Stimulated activated CD4-positive, alpha-beta T cell treated with anti-CD3 and anti-CD28 coated beads, TNF-alpha, amount 100 ng/mL, for 24 hours (primary cell): ENCODE data around the gene OR5M3.

Experiments
- DNase-seq, 3 experiments: peaks; one replicate each; pipeline ENCODE4 v3.0.0-alpha.2; 2020; ENCODE audit warnings: low read depth in 3 of 3

OR5M3 gene

GRCh38 chr11:56473252-56473651, at the start of gene OR5M3:
Gene OR5M3 (minus strand): TSS chr11:56473352. CDS start chr11:56470497, 2,855 bp downstream.
- DNase-seq, result no peak

GRCh38 chr11:56522008-56522407, 48.9 kb upstream of the OR5M3 start:
- no peak for DNase-seq

DNA sequence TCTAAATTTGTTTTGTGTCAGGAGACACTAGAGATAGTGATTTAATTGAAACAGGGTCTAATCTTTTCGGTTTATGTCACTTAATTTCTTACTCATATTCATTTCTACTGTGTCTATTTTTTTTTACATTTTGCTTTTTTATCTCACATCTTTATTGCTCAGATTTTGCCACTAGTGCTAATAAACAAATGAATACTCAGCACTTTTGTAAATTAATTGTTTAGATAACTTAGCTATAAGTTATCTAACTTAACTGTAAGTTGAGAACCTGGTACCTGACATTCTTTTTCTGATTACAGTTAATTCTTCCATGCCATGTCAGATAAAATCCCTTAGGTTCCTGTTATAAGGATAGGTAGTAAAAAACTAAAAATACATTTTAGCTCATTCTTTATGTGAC, 40.1 kb upstream of the OR5M3 start:
- no peak for DNase-seq

- no peak for DNase-seq
Observed at GRCh38 chr11:56509439-56509838, 36.3 kb upstream of the OR5M3 start.

GRCh38 chr11:56497010-56497409, 23.9 kb upstream of the OR5M3 start:
- no peak for DNase-seq

GRCh38 chr11:56495117-56495516, 22.0 kb upstream of the OR5M3 start:
- no peak for DNase-seq

DNA sequence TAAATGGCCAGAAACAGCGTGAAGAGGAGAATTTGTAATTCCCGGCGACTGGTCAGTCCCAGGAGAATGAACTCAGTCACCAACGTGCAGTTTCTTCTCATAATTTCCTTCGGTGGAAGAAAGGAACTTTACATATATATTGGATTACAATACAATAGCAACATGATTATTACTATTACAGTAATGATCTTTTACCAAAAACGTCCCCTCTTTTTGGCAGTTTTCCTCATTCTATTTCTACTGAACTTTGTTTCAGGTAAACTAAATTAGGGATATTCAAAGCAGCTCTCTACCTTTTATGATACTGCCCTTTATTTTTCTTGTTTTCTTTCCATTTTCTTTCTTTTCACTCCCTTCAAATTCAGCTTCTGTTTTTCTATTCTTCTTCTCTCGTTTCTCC, 18.1 kb upstream of the OR5M3 start, which contains the start of gene OR5M8:
Gene OR5M8 (minus strand): TSS at position 101 of the 400 bp plus-strand sequence. CDS start 0 bp downstream, at position 101.
- DNase-seq, result no peak

GRCh38 chr11:56486801-56487200, 13.6 kb upstream of the OR5M3 start:
- DNase-seq, result no peak

DNA sequence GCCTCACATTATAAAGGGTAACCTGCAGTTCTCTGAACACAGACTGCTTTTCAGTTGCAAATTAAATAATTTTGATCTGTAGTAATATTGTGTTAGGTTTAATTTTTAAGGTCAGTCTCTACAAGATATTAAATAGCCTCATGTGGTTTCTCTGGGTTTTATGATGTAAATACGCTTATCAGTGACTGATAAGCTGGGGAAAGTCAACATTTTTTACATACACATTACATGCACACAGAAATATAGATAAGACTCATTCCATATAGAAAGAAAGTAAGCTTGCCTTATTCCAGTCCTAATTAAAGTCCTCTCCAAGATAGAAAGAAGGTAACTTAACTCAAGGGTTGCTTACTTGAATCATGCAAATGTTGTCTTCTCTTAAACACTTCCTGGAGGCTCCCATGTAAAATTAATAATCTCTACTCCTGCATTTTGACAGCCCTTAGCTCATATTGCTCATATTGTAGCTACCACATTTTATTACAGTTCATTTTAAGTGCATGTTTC, 1.6 kb upstream of the OR5M3 start:
- no peak for DNase-seq

GRCh38 chr11:56457076-56457475, 16.1 kb downstream of the OR5M3 start:
- DNase-seq, result no peak

GRCh38 chr11:56453521-56453920, 19.6 kb downstream of the OR5M3 start:
- DNase-seq, result no peak
